ENCODE results near the gene RAB40A.
A peak's percentile ranks its signal among the peaks of the same experiment; 100 is the strongest.

The RAB40A gene, protein sequence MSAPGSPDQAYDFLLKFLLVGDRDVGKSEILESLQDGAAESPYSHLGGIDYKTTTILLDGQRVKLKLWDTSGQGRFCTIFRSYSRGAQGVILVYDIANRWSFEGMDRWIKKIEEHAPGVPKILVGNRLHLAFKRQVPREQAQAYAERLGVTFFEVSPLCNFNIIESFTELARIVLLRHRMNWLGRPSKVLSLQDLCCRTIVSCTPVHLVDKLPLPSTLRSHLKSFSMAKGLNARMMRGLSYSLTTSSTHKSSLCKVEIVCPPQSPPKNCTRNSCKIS

DNA sequence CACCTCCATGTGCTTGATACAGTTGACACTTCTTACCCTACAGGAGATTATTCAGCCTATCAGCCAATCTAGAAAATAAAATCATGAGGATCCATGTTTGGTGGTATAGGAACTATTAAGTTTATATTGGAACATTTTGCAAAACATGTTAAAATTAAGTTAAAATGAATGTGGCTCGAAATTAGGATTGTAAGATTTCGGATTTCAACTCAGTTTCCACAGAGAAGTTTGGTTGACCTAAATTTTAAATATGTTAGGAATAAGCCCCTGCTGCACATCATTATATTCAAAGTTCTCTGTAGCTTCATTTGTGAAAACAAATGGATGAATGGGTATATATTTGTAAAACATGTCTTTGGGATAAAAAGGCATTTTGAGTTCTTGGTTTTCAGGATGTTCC, at the start of gene RAB40A:
Gene RAB40A (minus strand): TSS at position 101 of the 400 bp plus-strand sequence. CDS start 18,733 bp downstream, outside the sequence.
- DNase-seq = no peak

DNA sequence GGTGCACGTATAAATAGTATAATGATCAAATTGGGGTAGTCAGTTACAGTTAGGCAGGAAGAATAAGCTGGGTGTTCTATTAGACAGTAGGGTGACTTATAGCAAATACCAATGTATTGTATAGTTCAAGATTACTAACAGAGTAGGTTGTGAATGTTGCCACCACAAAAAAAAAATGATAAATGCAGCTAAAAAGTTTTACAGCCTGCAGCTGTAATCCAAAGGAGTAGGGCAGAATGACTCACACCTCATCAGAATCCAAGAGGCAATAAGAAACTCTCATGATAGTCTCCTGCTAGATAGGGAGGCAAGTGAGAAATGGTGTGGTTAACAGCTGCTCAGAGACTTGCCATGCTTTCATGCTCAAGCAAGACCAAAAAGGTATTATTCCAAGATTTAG, 46.5 kb upstream of the RAB40A start:
- DNase-seq = no peak

DNA sequence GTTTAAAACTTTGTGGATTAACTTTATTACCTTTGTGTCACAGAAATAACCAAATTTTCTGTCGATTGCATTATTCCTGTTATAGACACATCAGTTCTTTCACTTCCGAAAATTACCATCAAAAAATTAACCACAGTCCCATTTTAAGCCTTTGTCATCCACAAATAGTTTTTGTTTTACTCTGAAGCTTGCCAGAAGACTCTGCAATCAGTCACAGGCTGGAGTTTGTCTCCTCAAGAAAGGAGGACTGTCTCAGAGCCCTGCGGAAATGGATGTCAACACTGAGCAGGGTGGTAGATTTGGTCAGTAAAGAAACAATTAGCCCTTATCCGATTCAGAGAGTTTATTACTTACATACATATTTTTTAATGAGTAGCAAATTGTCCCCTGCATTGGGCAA, 45.9 kb upstream of the RAB40A start:
- no peak for DNase-seq

DNA sequence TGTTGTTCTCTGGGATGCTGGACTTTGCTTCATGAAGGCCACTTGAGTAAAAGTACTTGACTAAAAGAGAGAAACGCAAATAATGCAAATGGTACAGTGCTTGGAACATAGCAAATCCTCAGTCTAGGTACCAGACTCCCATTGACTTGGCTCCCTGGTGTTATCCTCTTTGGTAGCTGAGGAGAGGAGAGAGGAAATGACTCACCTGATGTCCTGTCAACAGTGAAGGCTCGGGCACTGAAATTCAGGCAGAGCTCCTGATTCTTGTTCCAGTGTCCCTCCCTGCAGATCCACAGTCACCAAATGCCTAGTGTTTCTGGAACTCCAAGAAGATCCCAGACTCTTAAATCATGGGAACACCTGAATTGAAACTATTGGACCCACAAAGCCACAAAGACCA, 43.5 kb upstream of the RAB40A start:
- DNase-seq = peak; percentile 71

DNA sequence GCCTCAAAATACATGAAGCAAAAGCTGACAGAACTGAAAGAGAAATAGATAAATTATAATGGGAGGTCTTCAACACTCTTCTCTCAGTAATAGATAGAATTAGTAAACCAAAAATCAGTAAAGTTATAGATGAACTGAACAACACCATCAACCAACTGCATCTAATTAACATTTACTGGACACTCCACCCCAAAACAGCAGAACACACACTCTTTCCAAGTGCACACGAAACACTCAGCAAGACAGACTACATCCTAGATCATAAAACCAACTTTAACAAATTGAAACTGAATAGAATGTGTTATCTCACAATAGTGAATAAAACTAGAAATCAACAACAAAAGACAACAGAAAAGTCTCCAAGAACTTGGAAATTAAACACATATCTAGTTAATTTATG, 41.0 kb upstream of the RAB40A start:
- DNase-seq = no peak

DNA sequence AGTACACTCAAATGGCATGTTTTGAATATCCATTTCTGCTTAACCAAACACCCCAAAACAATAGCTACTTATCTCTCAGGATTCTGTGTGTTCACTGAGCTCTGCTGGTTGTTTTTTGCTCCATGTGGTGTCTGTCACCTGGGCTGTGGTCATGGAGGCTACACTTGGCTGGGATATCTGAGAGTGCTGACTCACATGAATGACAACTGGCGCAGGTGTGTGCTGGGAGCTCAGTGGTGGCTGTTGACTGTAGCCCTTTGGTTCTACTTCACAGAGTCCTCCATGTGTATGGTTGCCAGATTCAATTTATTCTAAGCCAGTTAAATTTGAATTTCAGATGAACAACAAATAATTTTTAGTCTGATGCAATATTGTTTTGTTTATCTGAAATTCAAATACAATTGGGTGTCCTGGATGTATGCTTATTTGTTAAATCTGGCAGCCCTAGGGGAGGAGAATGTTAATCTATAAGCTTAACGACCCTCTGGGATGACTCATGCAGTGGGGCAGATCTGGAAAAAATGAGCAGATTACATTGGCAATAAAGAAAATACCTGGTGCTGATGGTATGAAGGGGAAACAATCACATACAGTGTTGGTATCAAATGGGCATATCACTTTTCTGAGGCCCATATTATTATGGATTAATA, 37.8 kb upstream of the RAB40A start:
- peak; percentile 93 for DNase-seq

DNA sequence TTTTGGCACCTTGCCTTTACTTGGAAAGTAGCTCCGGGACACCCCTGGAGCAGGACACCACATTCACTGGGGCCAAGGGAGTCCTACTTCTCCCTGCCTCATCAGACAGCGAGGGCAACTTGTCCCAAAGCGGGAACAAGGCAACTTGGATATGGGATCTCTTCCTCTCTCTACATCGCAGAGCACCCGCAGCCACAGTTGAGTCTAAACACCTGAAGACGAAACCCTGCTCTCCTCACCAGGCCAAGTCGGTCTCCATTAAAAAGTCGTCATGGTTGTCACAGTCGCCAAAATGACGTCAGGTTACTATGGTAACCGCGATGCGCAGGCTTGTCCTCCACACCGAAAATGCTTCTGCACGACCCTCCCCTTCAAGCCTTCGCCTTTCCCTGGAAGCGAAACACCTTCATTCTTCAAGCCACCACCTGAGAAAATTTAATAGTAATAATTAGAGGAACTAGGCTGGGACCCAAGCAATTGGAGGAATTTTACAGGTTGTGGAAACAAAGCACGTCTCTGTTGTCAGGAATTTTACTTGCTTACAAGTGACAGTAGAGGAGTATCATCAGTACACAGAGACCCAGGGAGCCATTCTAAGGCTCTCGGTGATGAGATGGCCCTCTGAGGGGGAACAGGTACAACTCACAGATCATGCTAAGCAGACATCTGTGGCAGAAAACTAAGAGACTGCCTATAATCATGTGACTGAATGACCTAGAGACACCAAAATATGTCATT, 35.6 kb upstream of the RAB40A start:
- no peak for DNase-seq

DNA sequence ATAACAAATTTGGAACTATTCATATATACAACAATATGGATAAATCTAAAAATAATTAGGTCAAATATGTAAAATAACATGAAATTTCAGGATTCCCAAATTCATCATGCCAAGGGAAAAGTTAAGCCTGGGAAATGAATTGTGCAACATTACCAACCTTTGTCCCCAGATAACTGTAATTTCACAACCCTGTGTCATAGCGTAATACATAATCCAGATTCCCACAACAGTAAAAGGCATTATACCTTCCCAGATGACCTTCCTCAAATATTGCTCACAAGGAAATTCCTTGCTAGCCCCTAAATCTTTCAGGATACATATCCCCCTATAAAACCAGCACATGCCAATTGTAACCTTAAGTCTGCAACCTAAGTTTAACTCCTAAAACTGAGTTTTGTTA, 32.9 kb upstream of the RAB40A start:
- DNase-seq = no peak

DNA sequence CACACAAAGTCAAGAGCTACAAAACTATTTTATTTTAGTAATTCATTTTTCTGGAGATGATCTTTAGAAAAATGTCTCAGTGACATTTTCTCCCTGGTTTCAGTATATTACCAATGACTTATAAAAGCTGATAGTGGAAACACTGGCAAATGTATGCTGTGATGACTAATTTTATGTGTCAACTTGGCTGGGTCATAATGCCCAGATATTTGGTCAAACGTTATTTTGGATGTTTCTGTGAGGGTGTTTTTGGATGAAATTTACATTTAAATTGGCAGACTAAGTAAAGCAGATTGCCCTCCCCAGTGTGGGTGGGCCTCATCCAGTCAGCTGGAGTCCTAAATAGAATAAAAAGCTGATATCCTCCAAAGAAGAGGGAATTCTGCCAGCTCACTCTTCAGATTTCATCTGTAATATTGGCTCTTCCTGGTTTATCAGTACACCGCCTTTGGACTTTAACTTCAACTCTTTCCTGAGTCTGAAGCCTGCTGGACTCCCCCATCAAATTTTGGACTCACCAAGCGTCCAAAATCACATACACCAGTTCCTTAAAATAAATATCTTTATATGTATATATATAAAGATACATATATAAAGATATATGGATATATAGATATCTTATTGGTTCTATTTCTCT, 31.2 kb upstream of the RAB40A start:
- DNase-seq = no peak

DNA sequence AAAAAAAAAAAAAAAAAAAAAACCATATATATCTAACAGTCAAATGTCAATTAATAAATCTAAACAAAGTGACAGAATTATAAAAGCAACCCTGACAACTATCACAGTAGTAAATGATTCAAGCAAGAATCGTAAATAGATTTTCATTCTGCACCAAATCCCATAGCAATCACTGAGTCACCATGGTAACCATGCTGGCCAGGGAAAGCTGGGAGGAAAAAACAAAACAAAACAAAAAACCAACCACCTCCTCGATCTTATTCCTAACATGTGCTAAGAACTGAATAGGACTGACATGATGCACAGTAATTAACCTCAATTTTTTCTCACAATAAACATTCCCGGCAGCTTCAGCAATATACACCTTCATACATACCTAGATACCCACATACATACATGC, 30.6 kb upstream of the RAB40A start:
- DNase-seq = peak; percentile 17

DNA sequence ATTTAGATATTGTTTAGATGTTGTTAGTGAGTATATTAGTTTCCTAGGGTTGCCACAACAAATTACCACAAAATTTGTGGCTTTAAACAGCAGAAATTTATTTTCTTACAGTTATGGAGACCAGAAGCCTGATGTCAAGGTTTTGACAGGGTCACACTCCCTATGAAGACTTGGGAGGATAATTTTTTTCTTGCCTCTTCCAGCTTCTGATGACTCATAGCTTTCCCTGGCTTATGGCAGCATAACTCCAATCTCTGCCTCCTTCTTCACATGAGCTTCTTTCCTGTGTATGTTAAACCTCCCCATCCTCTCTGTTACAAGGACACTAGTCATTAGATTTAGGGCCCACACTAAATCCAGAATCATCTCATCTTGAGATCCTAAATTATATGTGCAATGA, 20.9 kb upstream of the RAB40A start:
- DNase-seq = no peak

DNA sequence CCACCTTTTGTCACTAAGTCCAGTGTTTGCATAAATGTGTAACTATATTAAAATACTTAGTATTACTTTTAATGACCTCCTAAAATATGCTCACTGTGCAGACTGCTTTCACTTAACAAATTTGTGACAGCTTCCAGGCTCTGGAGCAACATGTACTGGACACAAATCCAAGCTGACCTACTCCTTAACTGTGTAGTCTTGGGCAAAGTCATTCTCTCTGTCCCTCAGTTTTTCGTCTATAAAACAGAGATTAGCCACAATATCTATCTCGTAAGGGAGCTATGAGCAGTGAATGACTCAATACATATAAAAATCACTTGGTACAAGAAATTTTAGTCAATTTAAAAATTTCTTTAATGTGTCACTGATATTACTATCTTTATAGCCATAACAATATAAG, 20.4 kb upstream of the RAB40A start:
- DNase-seq = no peak

DNA sequence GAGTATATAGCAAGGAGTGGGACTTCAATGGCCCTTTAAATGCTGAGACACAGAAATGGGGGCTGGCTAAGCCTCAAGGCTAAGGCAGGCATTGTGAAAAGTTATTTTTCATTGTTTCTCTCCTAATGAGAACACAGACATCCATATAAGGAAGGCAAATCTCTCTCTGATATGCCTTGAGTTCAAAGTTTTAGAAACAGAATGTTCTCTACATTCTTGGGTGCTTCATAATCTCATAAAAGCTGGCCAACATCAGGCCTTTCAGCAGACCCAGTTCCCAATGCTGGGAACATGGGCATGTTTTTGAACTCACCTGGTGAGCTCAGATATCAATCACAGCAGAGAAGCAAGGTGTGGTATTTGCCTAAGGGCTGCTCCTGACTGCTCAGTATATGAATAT, 19.4 kb upstream of the RAB40A start:
- no peak for DNase-seq

DNA sequence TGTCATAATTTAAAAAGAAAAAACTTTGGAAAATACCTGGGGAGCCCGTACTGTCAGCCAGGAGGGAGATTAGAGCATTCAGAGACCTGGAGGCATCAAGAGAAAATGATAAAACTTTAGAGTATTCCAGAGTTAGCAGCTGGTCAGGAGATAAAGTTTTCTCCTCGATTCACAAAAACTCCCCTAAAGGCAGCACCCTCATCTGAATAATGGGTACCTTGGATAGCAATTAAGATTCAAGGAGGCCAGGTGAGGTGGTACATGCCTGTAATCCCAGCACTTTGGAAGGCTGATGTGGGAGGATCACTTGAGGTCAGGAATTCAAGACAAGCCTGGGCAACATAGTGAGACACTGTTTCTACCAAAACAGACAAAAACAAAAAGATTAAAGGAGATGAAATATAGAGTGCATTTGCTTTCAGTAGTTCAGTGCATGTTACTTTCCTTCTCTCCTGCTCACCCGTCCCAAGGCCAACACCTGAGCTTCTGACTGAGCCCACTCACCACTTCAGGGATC, 18.6 kb upstream of the RAB40A start:
- no peak for DNase-seq

DNA sequence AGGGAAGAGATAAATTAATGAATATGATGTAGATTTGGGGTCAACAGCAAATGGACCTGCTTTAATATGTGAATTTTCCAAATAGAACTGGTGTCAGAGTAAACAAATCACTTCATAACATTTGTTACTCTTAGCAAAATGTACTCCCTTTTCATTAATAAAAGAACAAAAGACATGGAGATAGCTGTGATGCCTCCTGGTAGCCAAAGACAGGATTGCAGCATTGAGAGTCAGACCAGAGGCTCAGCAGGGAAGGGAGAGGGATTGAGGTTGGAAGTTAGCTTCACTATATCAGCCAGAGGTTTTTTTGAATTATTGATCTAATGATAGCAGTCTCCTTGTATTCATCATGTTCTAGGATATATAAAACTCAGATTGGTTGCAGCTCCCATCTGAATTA, 17.4 kb upstream of the RAB40A start:
- DNase-seq = no peak

DNA sequence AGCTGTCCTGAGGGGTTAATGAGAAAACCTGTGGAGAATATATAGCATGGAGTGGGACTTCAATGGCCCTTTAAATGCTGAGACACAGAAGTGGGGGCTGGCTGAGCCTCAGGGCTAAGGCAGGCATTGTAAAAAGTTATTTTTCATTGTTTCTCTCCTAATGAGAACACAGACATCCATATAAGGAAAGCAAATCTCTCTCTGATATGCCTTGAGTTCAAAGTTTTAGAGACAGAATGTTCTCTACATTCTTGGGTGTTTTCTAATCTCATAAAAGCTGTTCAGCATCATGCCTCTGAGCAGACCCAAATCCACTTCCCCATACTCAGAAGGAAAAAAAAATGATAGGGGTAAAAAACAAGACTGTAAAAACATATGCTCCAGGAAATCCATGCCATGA, 16.8 kb upstream of the RAB40A start:
- no peak for DNase-seq

DNA sequence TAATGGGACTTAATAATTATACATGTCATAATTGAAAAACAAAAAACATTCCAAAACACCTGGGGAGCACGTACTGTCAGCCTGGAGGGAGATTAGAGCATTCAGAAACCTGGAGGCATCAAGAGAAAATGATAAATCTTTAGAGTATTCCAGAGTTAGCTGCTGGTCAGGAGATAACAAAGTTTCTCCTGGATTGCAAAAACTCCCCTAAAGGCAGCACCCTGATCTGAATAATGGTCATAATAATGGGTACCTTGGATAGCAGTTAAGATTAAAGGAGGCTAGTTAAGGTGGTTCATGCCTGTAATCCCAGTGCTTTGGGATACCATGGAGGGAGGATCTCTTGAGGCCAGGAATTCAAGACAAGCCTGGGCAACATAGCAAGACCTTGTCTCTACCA, 15.9 kb upstream of the RAB40A start:
- no peak for DNase-seq

DNA sequence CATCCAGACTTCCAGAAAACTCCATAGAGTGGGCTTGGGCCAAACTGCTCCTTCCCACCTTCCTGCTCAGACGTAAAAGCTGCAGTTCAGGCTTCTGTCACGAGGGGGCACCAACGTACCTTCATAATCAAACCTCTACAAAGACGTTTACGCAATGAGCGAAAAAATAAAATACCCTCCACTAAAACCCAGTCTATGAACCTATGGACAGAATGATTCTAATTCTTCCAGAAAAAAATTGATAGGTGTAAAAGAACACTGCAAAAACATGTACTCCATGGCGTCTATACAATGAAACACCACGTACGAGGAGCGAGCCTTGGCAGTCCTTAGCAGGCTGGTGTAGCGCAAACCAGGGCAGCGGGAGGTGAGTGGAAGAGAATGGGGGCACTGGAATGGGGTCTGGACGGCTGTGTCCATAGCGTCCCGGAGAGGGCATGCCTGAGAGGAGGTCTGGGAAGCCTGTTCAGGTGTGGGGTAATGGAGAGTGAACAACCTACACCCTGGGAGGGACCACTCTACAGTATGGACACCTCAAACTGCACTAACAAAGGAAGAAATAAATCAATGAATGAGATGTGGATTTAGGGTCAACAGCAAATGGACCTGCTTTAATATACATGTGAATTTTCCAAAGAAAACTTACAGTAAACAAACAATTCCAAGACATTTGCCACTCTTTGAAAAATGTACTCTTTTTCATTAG, 14.4 kb upstream of the RAB40A start:
- peak; percentile 70 for DNase-seq

DNA sequence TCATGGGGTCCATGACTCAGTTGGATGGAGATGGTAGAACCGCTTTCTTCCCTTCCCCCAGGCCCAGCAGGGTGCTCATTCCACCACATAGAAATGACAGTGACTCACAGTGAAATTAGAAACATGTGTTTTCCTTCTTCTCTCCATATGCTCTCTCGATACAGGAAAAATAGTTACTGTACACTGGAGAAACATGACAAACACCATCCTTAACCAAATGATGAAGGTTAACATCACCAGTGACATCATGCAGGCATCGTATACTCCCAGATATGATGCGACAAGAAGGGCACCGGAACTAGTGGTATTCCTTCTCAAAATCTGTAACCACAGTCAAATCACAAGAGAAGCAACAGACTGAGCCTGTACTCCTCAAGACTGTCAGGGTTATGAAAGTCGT, 11.7 kb upstream of the RAB40A start:
- DNase-seq = no peak

DNA sequence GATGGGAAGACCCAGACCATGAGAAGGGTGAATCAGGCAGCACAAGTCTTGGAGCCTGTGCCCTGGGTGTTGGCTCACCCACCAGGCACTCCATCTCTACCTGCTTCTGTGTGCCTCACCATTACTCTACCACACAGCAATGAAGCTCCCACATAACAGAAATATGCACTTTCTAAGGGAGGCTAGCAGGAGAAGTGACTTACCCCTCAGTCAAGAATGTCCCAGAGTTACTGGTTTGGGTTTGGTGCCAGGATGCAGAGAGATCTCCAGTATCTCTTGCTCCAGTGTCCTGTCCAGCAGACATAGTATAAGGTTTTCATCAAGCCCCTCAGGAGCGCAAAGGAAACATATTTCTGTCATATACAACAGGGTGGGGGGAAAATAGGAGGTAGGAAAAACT, 11.3 kb upstream of the RAB40A start:
- DNase-seq = no peak

DNA sequence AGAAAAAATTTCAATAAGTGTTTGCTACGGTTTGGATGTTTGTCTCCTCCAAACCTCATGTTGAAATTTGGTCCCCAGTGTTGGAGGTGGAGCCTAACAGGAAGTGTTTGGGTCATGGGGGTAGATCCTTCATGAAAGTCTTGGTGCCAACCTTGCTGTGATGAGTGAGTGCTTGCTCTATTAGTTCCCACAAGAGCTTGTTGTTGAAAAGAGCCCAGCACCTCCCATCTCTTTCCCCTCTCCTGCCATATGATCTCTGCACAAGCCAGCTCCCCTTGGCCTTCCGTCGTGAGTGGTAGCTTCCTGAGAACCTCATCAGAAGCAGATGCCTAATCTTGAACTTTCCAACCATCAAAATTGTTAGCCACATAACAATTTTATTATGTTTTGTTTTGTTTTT, 10.3 kb upstream of the RAB40A start:
- no peak for DNase-seq

DNA sequence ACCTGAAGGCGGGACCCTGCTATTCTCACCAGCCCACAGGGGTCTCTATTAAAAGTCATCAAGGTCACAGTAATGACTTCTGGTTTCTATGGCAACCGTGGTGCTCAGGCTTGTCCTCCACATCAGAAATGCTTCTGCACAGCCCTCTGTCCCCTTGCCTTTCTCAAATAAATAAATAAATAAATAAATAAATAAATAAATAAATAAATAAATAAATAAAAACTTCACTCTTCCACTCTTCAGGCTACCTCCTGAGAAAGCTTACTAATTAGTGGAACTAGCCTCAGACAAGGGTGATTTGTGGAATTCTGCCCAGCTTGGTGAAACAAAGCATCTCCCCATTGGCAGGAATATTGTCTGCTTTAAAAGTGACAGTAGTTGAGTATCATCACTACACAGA, 5.5 kb upstream of the RAB40A start:
- DNase-seq = no peak

DNA sequence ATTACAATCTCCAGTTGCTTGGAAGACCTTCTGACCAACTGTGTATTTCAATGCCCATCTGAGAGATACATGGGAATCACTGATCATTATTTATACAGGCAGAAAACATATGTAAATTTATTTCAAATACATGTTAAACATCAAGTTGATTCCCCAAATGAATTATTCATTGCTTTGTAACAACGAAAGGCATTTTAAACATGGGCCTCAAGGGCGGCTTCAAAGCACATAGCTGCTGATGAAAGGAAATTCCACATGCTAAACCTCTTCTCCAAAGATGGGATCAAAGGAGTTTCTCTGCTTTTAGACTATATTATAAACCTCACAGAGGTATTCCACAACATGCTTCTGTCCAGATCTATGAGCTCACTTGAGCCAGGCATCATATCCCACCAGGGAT, 4.3 kb upstream of the RAB40A start:
- no peak for DNase-seq
